HuH-7.5 (cell line): ENCODE results near the gene DLGAP1.
"Not testable (repeated sequence)": the region's sequence is repeated elsewhere in the genome, so short reads cannot be mapped to it uniquely, and the experiment has no call there.

Experiments
- DNase-seq: peaks from one replicate; pipeline ENCODE4 v3.0.0; 2011; ENCODE audit warnings: low spot score

DLGAP1 gene

GRCh38 chr18:3624546-3624934, 830.6 kb downstream of the DLGAP1 start:
- no peak for DNase-seq

DNA sequence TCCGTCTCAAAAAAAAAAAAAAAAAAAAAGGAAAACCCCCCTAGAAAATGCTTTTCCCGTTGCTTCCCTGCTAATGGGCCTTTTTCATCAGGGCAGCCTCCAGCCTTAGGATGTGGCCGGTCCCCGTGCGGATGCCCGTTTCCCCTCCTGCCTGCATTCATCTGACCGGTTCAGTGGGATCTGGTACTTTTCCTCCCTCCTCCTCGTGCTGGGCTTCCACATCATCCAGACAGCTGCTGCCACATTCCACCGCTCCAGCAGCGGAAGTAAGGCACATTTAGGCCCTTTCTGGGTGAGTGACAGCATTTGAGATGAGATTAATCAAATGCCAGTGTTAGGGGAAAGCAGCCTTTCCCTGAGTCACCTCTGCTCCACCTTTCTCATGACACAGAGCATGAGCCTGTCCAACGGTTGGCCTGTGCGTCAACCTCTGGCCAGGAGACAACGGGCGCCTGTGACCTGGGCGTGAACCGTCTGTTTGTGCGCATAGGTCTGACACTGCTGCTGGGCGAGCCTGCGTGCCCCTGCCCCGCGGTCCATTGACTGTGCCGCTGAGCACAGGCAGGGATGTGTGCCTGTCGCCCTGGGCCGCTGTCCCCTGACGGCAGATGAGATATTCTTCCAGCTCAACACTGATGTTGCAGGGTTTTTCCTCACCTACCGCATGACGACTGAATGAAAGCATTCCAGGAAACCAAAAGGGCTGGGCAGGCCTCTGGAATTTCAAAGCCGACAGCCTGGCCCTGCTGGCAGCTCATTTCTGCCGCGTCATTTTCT, 831.1 kb downstream of the DLGAP1 start:
- peak; percentile 68 for DNase-seq

DNA sequence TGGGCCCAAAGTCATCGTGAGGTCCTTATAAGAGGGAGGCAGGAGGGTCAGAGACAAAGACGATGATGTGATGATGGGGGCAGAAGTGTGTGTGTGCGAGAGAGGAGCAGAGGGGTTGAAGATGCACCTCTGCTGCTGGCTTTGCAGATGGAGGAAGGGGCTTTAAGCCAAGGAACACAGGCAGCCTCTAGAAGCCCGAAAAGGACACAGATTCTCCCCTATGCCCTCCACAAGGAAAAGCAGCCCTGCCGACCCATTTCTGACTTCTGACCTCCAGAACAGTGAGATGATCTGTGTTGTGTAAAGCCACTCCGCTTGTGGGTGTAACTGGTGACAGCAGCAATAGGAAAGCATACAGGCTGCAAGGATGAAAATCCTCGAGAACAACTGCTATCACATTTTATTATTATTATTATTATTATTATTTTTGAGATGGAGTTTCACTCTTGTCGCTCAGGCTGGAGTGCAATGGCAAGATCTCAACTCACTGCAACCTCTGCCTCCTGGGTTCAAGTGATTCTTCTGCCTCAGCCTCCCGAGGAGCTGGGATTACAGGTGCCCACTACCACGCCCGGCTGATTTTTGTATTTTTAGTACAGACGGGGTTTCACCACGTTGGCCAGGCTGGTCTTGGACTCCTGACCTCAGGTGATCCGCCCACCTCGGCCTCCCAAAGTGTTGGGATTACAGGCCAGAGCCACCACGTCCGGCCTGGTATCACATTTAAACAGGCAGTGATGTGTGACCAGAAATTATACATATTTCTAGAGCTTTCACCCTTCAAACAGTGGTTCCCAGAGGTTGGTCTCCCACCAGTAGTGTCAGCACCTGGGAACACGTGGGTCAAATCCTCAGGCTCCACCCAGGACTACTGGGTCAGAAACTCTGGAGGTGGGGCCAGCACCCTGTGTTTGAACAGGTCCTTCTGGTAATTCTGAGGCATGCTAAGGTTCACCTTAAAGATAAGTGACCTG, 834.7 kb downstream of the DLGAP1 start:
- DNase-seq = no peak

GRCh38 chr18:3619746-3620145, 835.4 kb downstream of the DLGAP1 start:
- DNase-seq = no peak

DNA sequence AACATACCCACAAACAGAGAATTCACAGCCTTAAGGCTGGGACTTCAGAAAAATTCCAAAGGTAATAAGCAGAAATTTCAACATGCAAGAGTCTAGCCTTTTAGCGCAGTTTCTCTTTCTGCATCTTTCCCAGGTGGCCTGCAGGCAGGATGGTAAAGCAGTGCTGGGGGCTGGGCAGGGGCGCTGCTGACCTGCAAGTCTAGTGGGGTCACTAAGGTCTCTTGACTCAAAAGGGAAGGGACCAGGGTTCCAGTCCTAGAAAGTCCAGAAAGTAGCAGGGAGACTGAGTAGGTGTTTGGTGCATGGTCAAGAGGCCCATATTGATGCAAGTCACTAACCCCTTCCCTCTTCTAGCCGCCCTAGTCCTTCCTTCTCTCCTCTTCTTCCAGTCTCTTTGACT, 835.9 kb downstream of the DLGAP1 start:
- DNase-seq = no peak

- no peak for DNase-seq
Observed at GRCh38 chr18:3616744-3617143, 838.4 kb downstream of the DLGAP1 start.

DNA sequence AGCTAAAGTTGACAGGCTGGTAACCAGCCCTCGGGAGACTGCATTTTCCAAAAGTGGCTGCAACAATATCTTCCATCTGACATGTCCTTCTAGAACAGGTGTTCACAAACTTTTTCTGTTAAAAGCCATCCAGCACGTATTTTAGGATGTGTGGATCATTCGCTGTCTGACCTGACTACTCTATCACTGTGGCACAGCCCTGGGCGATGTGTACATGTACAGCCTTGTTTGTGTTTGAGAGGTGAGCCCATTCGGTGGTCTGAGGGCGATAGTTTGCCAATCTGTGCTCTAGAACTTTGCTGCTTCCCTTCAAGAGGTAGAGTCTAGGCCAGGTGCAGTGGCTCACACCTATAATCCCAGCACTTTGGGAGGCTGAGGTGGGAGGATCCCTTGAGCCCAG, 839.0 kb downstream of the DLGAP1 start:
- no peak for DNase-seq

- no peak for DNase-seq
Observed at GRCh38 chr18:3615374-3615985, 839.6 kb downstream of the DLGAP1 start.

DNA sequence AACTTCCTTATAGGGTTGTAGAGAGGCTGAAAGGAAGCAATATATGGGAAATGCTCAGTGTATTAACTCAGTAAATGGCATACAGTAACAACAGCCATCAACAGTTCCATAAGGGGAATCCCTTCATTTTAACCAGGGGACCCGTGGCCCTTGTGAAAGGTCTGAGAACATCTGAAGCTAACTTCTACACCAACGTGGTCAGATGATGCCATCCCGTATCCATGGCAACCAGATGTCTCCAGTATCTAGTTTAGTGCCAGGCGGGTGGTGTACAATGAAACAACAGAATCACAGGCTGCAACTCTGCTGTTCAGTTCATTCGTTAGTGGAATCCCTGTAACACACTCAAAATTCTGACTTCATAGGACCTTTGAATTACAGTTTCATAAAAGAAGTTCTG, 842.8 kb downstream of the DLGAP1 start:
- no peak for DNase-seq

DNA sequence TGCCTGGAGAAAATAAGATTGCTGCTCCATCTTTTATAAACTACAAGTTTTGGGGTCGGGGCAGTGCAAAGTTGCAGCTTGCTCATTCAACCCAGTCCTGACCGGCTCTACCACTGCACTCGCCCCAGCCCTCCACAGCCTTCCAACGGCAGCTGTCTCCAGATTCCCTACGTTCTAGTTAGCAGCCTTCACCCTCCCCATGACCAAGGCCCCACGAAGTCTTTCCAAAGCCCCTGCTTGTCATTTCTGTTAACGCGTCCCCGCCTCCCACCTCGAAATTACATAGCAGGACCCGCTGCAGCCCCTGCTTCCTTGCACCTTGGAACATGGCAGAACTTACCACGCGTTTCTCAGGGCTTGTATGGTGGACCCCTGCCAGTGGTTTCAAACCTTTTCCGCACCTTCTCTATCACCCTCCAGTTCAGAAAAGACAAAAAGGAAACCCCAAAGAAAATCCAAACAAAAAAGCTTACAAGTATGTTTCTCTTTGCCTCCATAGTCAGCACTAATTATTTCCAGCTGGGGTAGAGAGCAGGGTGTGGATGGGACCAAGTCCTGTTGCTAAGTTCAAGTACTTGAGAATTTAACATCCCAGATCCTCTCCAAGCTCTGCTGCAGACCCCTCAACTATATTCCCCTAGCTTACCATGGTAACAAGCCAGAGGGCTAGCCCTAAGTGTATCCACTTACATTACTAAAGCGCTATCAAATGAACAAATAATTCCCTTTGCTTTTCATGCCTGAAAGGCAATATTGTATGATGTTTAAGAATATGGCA, 843.6 kb downstream of the DLGAP1 start:
- no peak for DNase-seq

- no peak for DNase-seq
Observed at GRCh38 chr18:3610813-3611212, 844.3 kb downstream of the DLGAP1 start.

DNA sequence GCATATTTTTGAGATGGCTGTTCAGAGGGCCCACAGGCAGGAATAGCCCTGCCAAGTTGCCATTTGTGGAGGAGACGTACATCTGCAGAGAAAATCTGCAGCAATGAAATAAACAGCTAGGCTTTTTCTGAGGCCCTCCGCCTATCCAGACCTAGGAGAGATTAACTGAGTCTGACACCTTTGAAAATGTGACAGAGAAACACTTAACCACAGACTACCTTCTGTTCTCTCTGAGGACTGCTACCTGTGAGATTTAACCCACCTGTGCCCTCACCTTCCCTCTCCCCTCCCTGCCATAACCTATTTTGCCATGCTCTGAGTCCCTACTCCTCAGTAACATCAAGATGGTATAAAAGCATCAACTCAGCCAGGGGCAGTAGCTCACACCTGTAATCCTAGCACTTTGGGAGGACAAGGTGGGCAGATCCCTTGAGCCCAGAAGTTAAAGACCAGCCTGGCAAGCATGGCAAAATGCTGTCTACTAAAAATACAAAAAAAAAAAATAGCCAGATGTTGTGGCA, 844.9 kb downstream of the DLGAP1 start:
- DNase-seq = no peak

DNA sequence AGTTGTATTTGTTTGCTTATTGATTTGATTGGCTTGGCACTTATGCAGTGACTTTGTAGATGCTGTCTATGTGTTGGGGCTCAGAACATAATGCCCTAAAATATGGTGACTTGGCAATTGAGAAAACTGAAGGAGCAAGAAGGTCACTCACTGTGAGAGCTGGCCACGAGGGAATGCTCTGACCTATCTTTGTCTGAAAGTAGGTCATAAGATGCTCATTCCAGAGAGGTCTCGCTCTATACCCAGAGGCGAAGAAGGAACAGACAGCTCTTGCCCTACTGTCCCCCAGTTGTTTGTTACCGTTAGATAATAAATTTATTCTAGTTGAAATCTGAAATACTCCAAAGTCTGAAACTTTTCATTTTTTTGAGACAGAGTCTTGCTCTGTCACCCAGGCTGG, 846.6 kb downstream of the DLGAP1 start:
- no peak for DNase-seq

- DNase-seq = not testable (repeated sequence)
Observed at GRCh38 chr18:3608099-3608453, 847.0 kb downstream of the DLGAP1 start.

DNA sequence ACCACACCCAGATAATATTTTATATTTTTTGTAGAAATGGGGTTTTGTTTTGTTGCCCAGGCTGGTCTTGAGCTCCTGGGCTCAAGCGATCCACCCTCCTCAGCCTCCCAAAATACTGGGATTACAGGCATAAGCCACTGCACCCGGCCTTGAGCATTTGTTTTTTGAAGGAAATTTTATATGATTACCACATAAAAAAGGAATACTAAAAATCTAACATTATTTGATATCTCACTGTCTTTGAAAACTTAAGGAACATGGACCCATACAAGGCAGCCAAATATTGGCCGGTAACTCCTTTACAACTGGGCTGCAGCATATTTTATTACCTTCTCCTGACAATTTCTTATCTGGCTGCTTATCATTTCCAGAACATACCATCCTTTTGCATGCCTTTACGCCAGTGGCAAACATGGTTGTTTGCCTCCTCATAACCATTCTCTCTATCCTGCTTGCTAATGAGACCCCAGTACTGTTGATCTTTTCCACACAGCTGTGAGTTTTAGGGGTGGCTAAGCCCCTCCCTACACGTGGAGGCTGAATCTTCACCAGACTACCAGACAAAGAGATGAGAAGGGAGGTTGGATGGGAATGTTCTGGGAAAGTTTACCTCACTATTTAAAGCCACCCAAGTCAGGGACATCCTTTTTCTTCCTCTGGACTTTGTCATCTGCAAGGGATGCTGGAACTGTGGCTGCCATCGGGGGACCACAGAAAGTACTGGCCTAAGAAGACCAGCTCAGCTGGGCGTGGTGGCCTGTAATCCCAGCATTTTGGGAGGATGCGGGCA, 847.6 kb downstream of the DLGAP1 start:
- no peak for DNase-seq

- DNase-seq = not testable (repeated sequence)
Observed at GRCh38 chr18:3606863-3607262, 848.2 kb downstream of the DLGAP1 start.

- DNase-seq = no peak
Observed at GRCh38 chr18:3605954-3606443, 849.1 kb downstream of the DLGAP1 start.

GRCh38 chr18:3605486-3605952, 849.6 kb downstream of the DLGAP1 start:
- no peak for DNase-seq

DNA sequence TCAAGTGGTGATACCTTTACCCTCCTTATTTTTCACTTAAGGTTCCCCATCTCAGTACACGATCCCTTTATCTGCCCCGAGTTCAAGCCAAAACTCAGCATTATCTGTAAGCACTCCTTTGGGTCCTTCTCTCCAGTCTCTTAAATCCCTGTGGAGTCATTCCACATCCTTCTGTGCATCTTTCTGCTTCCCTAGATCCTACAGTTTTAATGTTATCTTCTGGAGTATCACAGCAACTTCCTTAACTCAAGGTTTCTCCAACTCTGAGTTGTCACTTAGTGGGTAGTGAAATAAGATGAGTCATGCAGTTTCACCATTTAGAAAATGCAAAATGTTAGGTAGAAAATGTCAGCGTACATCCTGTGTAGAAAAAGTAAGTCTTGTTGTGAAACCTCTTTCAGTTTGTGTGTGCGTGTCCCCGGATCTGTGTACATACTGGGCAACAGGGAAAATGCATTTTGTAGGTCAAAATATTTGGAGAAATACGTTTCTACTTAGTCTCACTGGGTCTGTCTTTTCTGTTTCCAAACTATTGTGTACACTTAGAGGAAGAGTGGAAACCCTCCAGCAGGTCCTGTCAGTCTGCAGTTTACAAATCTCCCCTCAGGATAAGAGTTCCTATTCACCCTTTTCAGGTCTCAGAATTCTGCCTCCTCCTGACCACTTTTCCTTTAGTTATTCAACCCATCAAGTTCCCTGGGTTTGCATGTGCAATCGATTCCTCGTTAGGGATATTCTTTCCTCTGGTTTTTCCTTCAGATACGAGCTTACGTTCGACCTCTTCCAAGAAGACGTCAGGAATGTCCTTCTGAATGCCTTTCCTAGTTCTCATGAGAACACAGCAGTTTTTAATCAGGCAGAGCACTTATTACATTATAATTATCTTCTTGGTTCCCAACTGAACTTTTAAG, 850.4 kb downstream of the DLGAP1 start:
- no peak for DNase-seq

DNA sequence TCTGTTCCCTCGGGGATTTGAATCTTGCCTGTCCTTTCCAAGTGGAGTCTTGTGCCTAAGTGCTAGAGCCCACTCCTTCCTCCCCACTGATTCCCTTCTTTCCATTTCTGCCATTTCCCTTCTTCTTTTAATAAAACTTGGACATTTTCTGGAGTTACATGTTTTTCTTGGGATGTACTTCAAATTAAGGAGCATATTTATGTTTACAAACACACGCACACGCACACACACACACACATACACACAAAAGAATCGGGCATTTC, 850.9 kb downstream of the DLGAP1 start:
- DNase-seq = no peak
